ENCODE results near the gene SLC47A2.

SLC47A2 gene

DNA sequence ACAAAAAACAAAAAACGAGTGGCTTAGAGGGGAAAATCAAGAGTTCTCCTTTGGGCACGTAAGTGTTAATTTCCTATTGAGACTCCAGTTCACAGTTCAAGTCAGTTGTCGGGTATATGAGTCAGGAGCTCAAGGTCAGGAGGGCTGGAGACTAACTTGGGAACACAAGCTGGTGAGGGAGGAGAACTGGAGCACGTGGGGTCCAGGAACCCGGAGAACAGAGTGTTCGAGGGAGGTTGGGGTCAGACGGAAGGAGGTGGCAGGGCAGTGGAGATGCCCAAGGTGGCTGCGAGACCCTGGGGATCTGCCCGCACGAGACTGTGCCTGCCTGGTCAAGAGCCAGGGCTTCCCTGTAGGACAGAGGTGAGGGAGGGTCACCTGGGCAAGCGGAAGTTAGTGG, 19.7 kb upstream of the SLC47A2 start:
- no peak for FAIRE-seq
- no peak for DNase-seq (ENCODE audit: insufficient read length, low spot score)
- TF ChIP-seq, protein P1, sequence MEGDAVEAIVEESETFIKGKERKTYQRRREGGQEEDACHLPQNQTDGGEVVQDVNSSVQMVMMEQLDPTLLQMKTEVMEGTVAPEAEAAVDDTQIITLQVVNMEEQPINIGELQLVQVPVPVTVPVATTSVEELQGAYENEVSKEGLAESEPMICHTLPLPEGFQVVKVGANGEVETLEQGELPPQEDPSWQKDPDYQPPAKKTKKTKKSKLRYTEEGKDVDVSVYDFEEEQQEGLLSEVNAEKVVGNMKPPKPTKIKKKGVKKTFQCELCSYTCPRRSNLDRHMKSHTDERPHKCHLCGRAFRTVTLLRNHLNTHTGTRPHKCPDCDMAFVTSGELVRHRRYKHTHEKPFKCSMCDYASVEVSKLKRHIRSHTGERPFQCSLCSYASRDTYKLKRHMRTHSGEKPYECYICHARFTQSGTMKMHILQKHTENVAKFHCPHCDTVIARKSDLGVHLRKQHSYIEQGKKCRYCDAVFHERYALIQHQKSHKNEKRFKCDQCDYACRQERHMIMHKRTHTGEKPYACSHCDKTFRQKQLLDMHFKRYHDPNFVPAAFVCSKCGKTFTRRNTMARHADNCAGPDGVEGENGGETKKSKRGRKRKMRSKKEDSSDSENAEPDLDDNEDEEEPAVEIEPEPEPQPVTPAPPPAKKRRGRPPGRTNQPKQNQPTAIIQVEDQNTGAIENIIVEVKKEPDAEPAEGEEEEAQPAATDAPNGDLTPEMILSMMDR (IDR thresholded peaks at IDR 0.05; ENCODE audit: insufficient read depth, missing control alignments), result no peak

DNA sequence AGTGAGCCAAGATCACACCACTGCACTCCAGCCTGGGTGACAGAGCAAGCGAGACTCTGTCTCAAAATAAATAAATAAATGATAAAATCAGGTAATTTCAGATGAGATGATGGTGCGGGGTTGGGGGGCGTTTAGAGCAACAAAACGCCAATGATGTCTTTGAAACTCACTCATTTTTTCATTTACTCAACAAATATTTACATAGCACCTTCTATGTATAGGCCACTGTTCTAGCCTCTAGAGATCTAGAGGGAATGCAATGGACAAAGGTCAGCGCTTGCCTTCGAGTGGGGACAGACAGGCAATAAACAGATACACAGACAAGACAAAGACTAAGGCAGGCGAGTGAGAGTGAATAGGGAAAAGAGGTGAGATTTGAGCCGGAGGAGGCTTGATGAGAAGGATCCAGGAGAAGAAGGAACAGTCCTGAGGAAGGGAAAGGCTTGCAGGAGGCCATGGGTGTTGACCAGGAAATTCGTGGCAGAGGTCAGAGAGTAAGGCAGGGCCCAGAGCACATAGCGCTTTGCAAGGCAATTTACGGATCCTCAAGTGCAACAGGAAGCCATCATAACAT, 17.7 kb upstream of the SLC47A2 start:
- FAIRE-seq, result no peak
- DNase-seq (ENCODE audit: insufficient read length, low spot score), result no peak
- TF ChIP-seq, protein P1 (IDR thresholded peaks at IDR 0.05; ENCODE audit: insufficient read depth, missing control alignments), result no peak

DNA sequence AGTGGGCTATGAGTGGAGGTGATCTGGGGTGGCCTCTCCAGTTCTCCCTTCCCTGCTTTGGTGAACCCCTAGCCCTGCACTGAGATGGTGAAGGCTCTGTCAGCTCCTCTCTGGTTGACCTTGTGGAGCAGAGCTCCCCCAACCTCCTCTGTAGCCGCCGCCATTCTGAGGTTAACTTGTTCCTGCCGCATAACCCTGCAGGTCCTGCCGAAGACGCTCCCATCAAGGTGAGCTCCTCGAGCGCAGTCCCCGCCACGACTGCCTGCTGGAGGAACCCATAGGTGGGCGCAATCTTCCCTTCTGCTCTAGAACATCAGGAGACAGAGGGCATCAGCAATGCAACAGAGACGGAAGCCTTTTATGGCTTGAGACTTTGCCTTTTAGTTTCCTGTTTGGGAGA, 15.2 kb upstream of the SLC47A2 start:
- no peak for DNase-seq (ENCODE audit: insufficient read length, low spot score)
- no peak for FAIRE-seq
- TF ChIP-seq, protein P1 (IDR thresholded peaks at IDR 0.05; ENCODE audit: insufficient read depth, missing control alignments), result no peak

DNA sequence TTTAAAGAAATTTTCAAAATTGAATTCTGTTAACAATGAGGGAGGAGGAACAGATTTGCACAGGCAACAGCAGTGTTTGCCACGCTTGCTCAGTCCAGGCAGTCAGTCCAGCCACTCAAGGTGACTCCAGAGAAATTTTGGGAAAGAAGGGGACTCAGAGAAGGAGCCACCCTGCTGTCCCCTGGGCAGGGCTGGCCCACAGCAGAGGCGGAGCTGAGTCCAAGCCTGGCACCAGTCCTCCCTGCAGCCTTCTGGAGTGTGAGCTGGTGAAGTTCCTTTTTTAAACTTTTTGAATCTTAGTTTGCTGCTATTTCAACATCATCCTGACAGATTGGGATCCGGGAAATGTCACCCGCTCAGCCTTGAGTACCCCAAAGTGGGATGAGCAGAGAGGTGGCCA, 14.5 kb upstream of the SLC47A2 start:
- TF ChIP-seq, protein P1 (IDR thresholded peaks at IDR 0.05; ENCODE audit: insufficient read depth, missing control alignments), result no peak
- no peak for FAIRE-seq
- DNase-seq (ENCODE audit: insufficient read length, low spot score), result no peak

DNA sequence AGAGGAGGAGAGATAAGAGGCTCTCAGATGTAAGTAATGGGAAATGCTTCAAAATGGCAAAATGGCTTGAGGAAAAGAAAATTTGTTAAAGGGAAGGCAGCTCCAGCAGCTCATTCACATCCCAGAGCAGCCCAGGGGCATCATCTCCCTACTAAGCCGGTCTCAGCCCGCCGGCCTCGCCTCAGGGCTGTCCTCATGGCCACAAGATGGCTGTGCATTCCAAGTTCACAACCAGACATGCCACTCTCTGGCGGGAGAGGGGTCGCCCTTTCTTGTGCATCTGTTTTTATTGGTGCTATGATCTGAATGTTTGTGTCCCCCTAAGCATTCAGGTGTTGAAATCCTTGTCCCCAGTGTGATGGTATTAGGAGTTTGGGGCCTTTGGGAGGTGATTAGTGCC, 13.5 kb upstream of the SLC47A2 start:
- TF ChIP-seq, protein P1 (IDR thresholded peaks at IDR 0.05; ENCODE audit: insufficient read depth, missing control alignments), result no peak
- DNase-seq (ENCODE audit: insufficient read length, low spot score) (no peak), FAIRE-seq (no peak)

DNA sequence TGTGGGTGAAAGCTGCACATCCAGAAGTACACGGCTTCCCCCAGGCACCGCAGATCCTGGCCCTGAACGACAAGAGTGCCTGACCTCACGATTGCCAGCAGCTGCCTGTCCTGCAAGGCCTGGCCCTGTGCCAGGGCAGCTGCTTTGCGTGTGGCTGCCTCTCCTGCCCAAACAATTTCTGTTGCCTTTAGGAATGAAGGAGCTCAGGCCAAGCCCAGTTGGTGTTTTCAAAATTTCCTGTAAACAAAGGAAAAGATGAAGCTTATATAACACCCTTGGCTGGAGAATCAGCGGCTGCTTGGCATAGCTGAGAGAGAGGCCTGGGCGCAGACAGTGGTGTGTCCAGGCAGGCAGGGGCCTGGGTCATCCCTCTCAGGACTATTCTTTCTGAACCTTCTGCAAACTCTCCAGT, 11.7 kb upstream of the SLC47A2 start:
- FAIRE-seq (no peak), DNase-seq (ENCODE audit: insufficient read length, low spot score) (no peak)
- TF ChIP-seq, protein P1 (IDR thresholded peaks at IDR 0.05; ENCODE audit: insufficient read depth, missing control alignments), result no peak

DNA sequence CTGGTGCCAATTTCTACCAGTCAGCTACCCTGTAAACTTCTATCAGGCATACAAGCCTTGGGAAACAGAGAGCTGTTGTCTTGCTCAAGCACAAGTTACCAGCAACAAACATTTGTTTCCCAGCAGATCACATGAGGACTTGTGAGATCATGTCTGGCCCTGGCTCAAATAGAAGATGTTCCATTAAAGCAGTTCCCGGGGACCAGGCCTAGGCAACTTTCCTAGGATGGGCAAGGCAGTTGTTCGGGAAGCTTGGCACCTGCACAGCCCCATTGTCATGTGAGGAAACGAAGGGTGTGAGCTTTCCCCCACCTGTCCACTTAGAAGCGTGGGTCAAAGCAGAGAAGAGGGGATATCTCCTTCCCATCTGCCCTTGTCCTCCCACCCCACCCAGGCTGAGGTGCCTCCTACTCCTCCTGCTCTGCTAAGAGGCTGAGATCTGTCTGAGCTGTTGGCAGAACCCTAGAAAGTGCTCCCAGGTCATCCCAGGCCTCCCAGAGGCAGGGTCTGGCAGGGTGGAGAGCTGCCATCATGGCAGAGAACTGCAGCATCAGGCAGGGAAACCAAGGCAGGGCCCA, 11.2 kb upstream of the SLC47A2 start:
- FAIRE-seq, result no peak
- TF ChIP-seq, protein P1 (IDR thresholded peaks at IDR 0.05; ENCODE audit: insufficient read depth, missing control alignments), result no peak
- no peak for DNase-seq (ENCODE audit: insufficient read length, low spot score)
